K562 (cell line): ENCODE results near the gene LAMTOR4. TPM values are rescaled to one million over a fixed set of nuclear protein-coding genes. Genes with fewer than 3 reads are reported as not detected.
A peak's percentile ranks its signal among the peaks of the same experiment; 100 is the strongest.

Experiments used
- AFF4 ChIP-seq: sonication (generic); formaldehyde crosslinking; IDR thresholded peaks from 2 replicates; pipeline ENCODE4 v1.8.0; 2023; ENCODE audit warnings: mild to moderate bottlenecking, missing genetic modification reagents
- ARID2 ChIP-seq: fragments of 450-650 bp; IDR thresholded peaks from 2 replicates; pipeline ENCODE4 v1.6.1; 2017; ENCODE audit warnings: antibody characterized with exemption, mild to moderate bottlenecking
- ETV6 ChIP-seq, 3 experiments: fragments of 150-350 bp in 1 of 3; sonication (generic) in 1 of 3; formaldehyde crosslinking in 1 of 3; IDR thresholded peaks; 2 replicates each; pipeline versions ENCODE4 v1.6.1 to v1.8.0; 2014 to 2022; ENCODE audit warnings: borderline replicate concordance in 2 of 3, low read depth in 2 of 3, antibody characterized with exemption in 1 of 3, low read length in 1 of 3, mild to moderate bottlenecking in 1 of 3, missing genetic modification reagents in 1 of 3
- FOXM1 ChIP-seq, 2 experiments: fragments of 450-650 bp in 1 of 2; sonication (generic) in 1 of 2; formaldehyde crosslinking in 1 of 2; IDR thresholded peaks; 2 replicates each; pipeline versions ENCODE4 v1.6.1 to v1.9.0; 2017 to 2022; ENCODE audit warnings: low read depth in 2 of 2, mild to moderate bottlenecking in 2 of 2, missing genetic modification reagents in 1 of 2, moderate library complexity in 1 of 2
- GTF2E2 ChIP-seq: fragments of 200-800 bp; sonication (Bioruptor generic); IDR thresholded peaks from 2 replicates; pipeline ENCODE4 v1.6.1; 2016; ENCODE audit warnings: missing genetic modification characterization, missing compliant biosample characterization
- KDM2B ChIP-seq: fragments of 250-450 bp; sonication (Bioruptor Pico); IDR thresholded peaks from 2 replicates; pipeline ENCODE4 v1.8.0; 2021; ENCODE audit warnings: mild to moderate bottlenecking, moderate library complexity
- KHSRP ChIP-seq: fragments of 450-650 bp; IDR thresholded peaks from 2 replicates; pipeline ENCODE4 v1.6.1; 2017
- NCOA4 ChIP-seq: fragments of 450-650 bp; IDR thresholded peaks from 2 replicates; pipeline ENCODE4 v1.6.1; 2018; ENCODE audit warnings: mild to moderate bottlenecking; ENCODE audit not compliant: partially characterized antibody
- NFXL1 ChIP-seq: fragments of 450-650 bp; formaldehyde crosslinking; IDR thresholded peaks from 2 replicates; pipeline ENCODE4 v1.4.0; 2021; ENCODE audit warnings: mild to moderate bottlenecking
- RUNX1 ChIP-seq: sonication (generic); IDR thresholded peaks from 2 replicates; pipeline ENCODE4 v1.6.1; 2016; ENCODE audit warnings: antibody characterized with exemption, low read depth
- TAL1 ChIP-seq: fragments of 450-650 bp; IDR thresholded peaks from 2 replicates; pipeline ENCODE4 v1.6.1; 2016; ENCODE audit warnings: mild to moderate bottlenecking
- ZBTB2 ChIP-seq: fragments of 450-650 bp; IDR thresholded peaks from 2 replicates; pipeline ENCODE4 v1.6.1; 2016; ENCODE audit warnings: antibody characterized with exemption
- ZBTB9 ChIP-seq: fragments of 450-650 bp; formaldehyde crosslinking; IDR thresholded peaks from 2 replicates; pipeline ENCODE4 v1.4.0; 2020; ENCODE audit warnings: mild to moderate bottlenecking, moderate library complexity
- ZNF609 ChIP-seq: sonication (generic); formaldehyde crosslinking; IDR thresholded peaks from 2 replicates; pipeline ENCODE4 v1.8.1; 2023; ENCODE audit warnings: missing genetic modification reagents, mild to moderate bottlenecking, borderline replicate concordance
- polyA plus RNA-seq, 8 experiments: library from polyadenylated mRNA; depleted of rRNA in 4 of 8; stranded (reverse) in 5 of 8; unstranded in 3 of 8; fragments of >200 nt; fragmentation: Nextera tagmentation in 2 of 8; fragmentation: Illumina TruSeq in 1 of 8; extraction: Ambion mirVana in 2 of 8; extraction: Trizol in 1 of 8; gene quantifications; 2 replicates each; pipeline versions ENCODE4 v1.2.1 to v1.2.3, GENCODE V29; 2011 to 2014; ENCODE audit warnings: inconsistent platforms in 1 of 8, missing spikeins in 1 of 8
- total RNA-seq, 7 experiments: library from RNA; depleted of rRNA in 6 of 7; stranded (reverse); fragments of >200 nt in 6 of 7; fragmentation: Illumina TruSeq in 2 of 7; extraction: Trizol in 2 of 7; gene quantifications; 2 replicates each; pipeline versions ENCODE4 v1.2.1 to v1.2.3, GENCODE V29; 2011 to 2021; ENCODE audit warnings: low replicate concordance in 1 of 7

LAMTOR4 gene
- total and polyA plus RNA-seq, 9 of the 15 experiments (the other 6 are each of a cell fraction or from before 2014, with no cell fraction given), result 79.6 to 314 (median 195) TPM

- TF ChIP-seq ZBTB2, result 0 out of 2 replicates have a peak, but pooled peaks have one; percentile 22
- TF ChIP-seq ARID2, result no peak
- no peak for TF ChIP-seq RUNX1
- TF ChIP-seq KHSRP, result no peak
- 0 out of 2 replicates have a peak, but pooled peaks have one; percentile 42 for TF ChIP-seq KDM2B (CRISPR knock-in tag)
- TF ChIP-seq NFXL1 (CRISPR knock-in tag), result peak; percentile 71; the same call in 1 of the 2 replicates
- no peak for TF ChIP-seq TAL1
- no peak for TF ChIP-seq AFF4 (CRISPR knock-in tag)
- TF ChIP-seq NCOA4, result no peak
- peak; percentile 89; the same call in 1 of the 2 replicates for TF ChIP-seq GTF2E2 (tag)
- no peak for TF ChIP-seq ZNF609 (CRISPR knock-in tag)
- no peak for TF ChIP-seq ETV6 (IDR thresholded peaks at IDR 0.05; ENCODE audit: borderline replicate concordance in 1 of 2, low read depth in 2 of 2, low read length in 1 of 2)
- no peak for TF ChIP-seq ETV6 (CRISPR knock-in tag; IDR thresholded peaks at IDR 0.05; ENCODE audit: borderline replicate concordance)
- TF ChIP-seq FOXM1 (IDR thresholded peaks at IDR 0.05; ENCODE audit: low read depth), result peak; percentile 72; the same call in 1 of the 2 replicates
- TF ChIP-seq FOXM1 (CRISPR knock-in tag; IDR thresholded peaks at IDR 0.05; ENCODE audit: low read depth), result no peak; the same call in 1 of the 2 replicates
- TF ChIP-seq ZBTB9 (CRISPR knock-in tag), result 0 out of 2 replicates have a peak, but pooled peaks have one; percentile 43
These were observed 47.5 kb upstream of the LAMTOR4 start, which contains the start of the genes AP4M1 and MCM7 (continued) for GRCh38 chr7:100101016-100101862.
